ENCODE results near the gene XYLT1. TPM values are rescaled to one million over a fixed set of nuclear protein-coding genes. Genes with fewer than 3 reads are reported as not detected.

The XYLT1 gene
- total RNA-seq, 1 donor from 2014 or later, result 16.4 TPM

GRCh38 chr16:17368446-17368845 is 102.3 kb downstream of the XYLT1 start:
- Mint-ChIP-seq H3K27me3 (ENCODE audit: insufficient read depth) (no peaks in the 10 kb centered on the region), H3K27ac (peak overlapping the region; percentile 93)
- DNase-seq (ENCODE audit: low spot score), result no peak

GRCh38 chr16:17367923-17368322 is 102.8 kb downstream of the XYLT1 start:
- Mint-ChIP-seq H3K9me3 (peaks cover 3% of the 10 kb centered on the region), H3K27ac (peak overlapping the region; percentile 81), H3K36me3 (ENCODE audit: low read depth) (peaks cover 15% of the 10 kb centered on the region), H3K4me1 (ENCODE audit: low read depth) (peaks cover 93% of the 10 kb centered on the region), H3K27me3 (ENCODE audit: insufficient read depth) (no peaks in the 10 kb centered on the region), H3K4me3 (peak overlapping the region; percentile 68)
- DNase-seq (ENCODE audit: low spot score), result no peak
- intact Hi-C loops (cut with micrococcal nuclease), result loop anchor here (2.0 kb wide), 1 partner anchor 103 kb away; the partner anchor contains the start of gene XYLT1

More at GRCh38 chr16:17368446-17368845, 102.3 kb downstream of the XYLT1 start:
- Mint-ChIP-seq H3K9me3 (peaks cover 3% of the 10 kb centered on the region), H3K4me1 (ENCODE audit: low read depth) (peaks cover 88% of the 10 kb centered on the region), H3K4me3 (peak overlapping the region; percentile 83), H3K36me3 (ENCODE audit: low read depth) (peaks cover 13% of the 10 kb centered on the region)
- intact Hi-C loops (cut with micrococcal nuclease), result loop anchor here (2.0 kb wide), 1 partner anchor 102 kb away; the partner anchor contains the start of gene XYLT1

- Mint-ChIP-seq H3K4me1 (ENCODE audit: low read depth) (peaks cover 98% of the 10 kb centered on the region), H3K9me3 (peaks cover 3% of the 10 kb centered on the region), H3K27me3 (ENCODE audit: insufficient read depth) (no peaks in the 10 kb centered on the region), H3K4me3 (peak overlapping the region; percentile 61), H3K36me3 (ENCODE audit: low read depth) (peaks cover 21% of the 10 kb centered on the region), H3K27ac (peak overlapping the region; percentile 82)
- intact Hi-C loops (cut with micrococcal nuclease), result no loop called here
- DNase-seq (ENCODE audit: low spot score), result no peak
These were observed 103.7 kb downstream of the XYLT1 start for GRCh38 chr16:17367036-17367435.

GRCh38 chr16:17366299-17366961 is 104.3 kb downstream of the XYLT1 start:
- H3K27ac Mint-ChIP-seq, result no peak overlapping the region
- H3K36me3 Mint-ChIP-seq (ENCODE audit: low read depth), result peaks cover 21% of the 10 kb centered on the region
- peaks cover 97% of the 10 kb centered on the region for H3K4me1 Mint-ChIP-seq (ENCODE audit: low read depth)
- no peak overlapping the region for H3K4me3 Mint-ChIP-seq
- intact Hi-C loops (cut with micrococcal nuclease), result no loop called here
- peaks cover 3% of the 10 kb centered on the region for H3K9me3 Mint-ChIP-seq
- DNase-seq (ENCODE audit: low spot score), result no peak
- H3K27me3 Mint-ChIP-seq (ENCODE audit: insufficient read depth), result no peaks in the 10 kb centered on the region

- intact Hi-C loops (cut with micrococcal nuclease), result no loop called here
- H3K4me1 Mint-ChIP-seq (ENCODE audit: low read depth), result peaks cover 97% of the 10 kb centered on the region
- no peak for DNase-seq (ENCODE audit: low spot score)
- H3K27ac Mint-ChIP-seq, result peak overlapping the region; percentile 59
- peaks cover 21% of the 10 kb centered on the region for H3K36me3 Mint-ChIP-seq (ENCODE audit: low read depth)
- H3K27me3 Mint-ChIP-seq (ENCODE audit: insufficient read depth), result no peaks in the 10 kb centered on the region
- H3K4me3 Mint-ChIP-seq, result peak overlapping the region; percentile 51
- peaks cover 3% of the 10 kb centered on the region for H3K9me3 Mint-ChIP-seq
These were observed 105.0 kb downstream of the XYLT1 start for GRCh38 chr16:17365591-17366298.

- peak overlapping the region; percentile 51 for H3K4me3 Mint-ChIP-seq
- no peaks in the 10 kb centered on the region for H3K27me3 Mint-ChIP-seq (ENCODE audit: insufficient read depth)
- no peak for DNase-seq (ENCODE audit: low spot score)
- H3K36me3 Mint-ChIP-seq (ENCODE audit: low read depth), result peaks cover 21% of the 10 kb centered on the region
- peak overlapping the region; percentile 59 for H3K27ac Mint-ChIP-seq
- intact Hi-C loops (cut with micrococcal nuclease), result no loop called here
- peaks cover 3% of the 10 kb centered on the region for H3K9me3 Mint-ChIP-seq
- H3K4me1 Mint-ChIP-seq (ENCODE audit: low read depth), result peaks cover 97% of the 10 kb centered on the region
These were observed 105.6 kb downstream of the XYLT1 start for GRCh38 chr16:17365211-17365541.

- DNase-seq (ENCODE audit: low spot score), result peak; percentile 57
- peak overlapping the region; percentile 34 for H3K4me3 Mint-ChIP-seq
- H3K36me3 Mint-ChIP-seq (ENCODE audit: low read depth), result peaks cover 19% of the 10 kb centered on the region
- peaks cover 3% of the 10 kb centered on the region for H3K9me3 Mint-ChIP-seq
- intact Hi-C loops (cut with micrococcal nuclease), result loop anchor here (1.0 kb wide), 1 partner anchor 18 kb away; no protein-coding TSS in a partner anchor
- no peaks in the 10 kb centered on the region for H3K27me3 Mint-ChIP-seq (ENCODE audit: insufficient read depth)
- peak overlapping the region; percentile 59 for H3K27ac Mint-ChIP-seq
- H3K4me1 Mint-ChIP-seq (ENCODE audit: low read depth), result peaks cover 97% of the 10 kb centered on the region
These were observed 106.2 kb downstream of the XYLT1 start for GRCh38 chr16:17364319-17365210.

- peak overlapping the region; percentile 61 for H3K27ac Mint-ChIP-seq
- intact Hi-C loops (cut with micrococcal nuclease), result no loop called here
These were observed 107.8 kb downstream of the XYLT1 start for GRCh38 chr16:17362946-17363345.

GRCh38 chr16:17362183-17362582 is 108.6 kb downstream of the XYLT1 start:
- Mint-ChIP-seq H3K4me3 (no peak overlapping the region), H3K4me1 (ENCODE audit: low read depth) (peaks cover 95% of the 10 kb centered on the region), H3K27ac (peak overlapping the region; percentile 68), H3K27me3 (ENCODE audit: insufficient read depth) (no peaks in the 10 kb centered on the region), H3K9me3 (peaks cover under 1% of the 10 kb centered on the region), H3K36me3 (ENCODE audit: low read depth) (peaks cover 20% of the 10 kb centered on the region)
- no peak for DNase-seq (ENCODE audit: low spot score)
- intact Hi-C loops (cut with micrococcal nuclease), result no loop called here

More at GRCh38 chr16:17362946-17363345, 107.8 kb downstream of the XYLT1 start:
- H3K9me3 Mint-ChIP-seq, result peaks cover 3% of the 10 kb centered on the region
- peaks cover 16% of the 10 kb centered on the region for H3K36me3 Mint-ChIP-seq (ENCODE audit: low read depth)
- peaks cover 96% of the 10 kb centered on the region for H3K4me1 Mint-ChIP-seq (ENCODE audit: low read depth)
- no peaks in the 10 kb centered on the region for H3K27me3 Mint-ChIP-seq (ENCODE audit: insufficient read depth)
- no peak overlapping the region for H3K4me3 Mint-ChIP-seq
- no peak for DNase-seq (ENCODE audit: low spot score)

- DNase-seq (ENCODE audit: low spot score), result no peak
- H3K36me3 Mint-ChIP-seq (ENCODE audit: low read depth), result peaks cover 23% of the 10 kb centered on the region
- H3K27me3 Mint-ChIP-seq (ENCODE audit: insufficient read depth), result no peaks in the 10 kb centered on the region
- no peaks in the 10 kb centered on the region for H3K9me3 Mint-ChIP-seq
- H3K27ac Mint-ChIP-seq, result peak overlapping the region; percentile 73
- intact Hi-C loops (cut with micrococcal nuclease), result loop anchor here (1.0 kb wide), 1 partner anchor 9 kb away; no protein-coding TSS in a partner anchor
- no peak overlapping the region for H3K4me3 Mint-ChIP-seq
- peaks cover 81% of the 10 kb centered on the region for H3K4me1 Mint-ChIP-seq (ENCODE audit: low read depth)
These were observed 110.1 kb downstream of the XYLT1 start for GRCh38 chr16:17360693-17361122.

- Mint-ChIP-seq H3K4me3 (peak overlapping the region; percentile 38), H3K27me3 (ENCODE audit: insufficient read depth) (no peaks in the 10 kb centered on the region), H3K9me3 (no peaks in the 10 kb centered on the region), H3K36me3 (ENCODE audit: low read depth) (peaks cover 26% of the 10 kb centered on the region), H3K4me1 (ENCODE audit: low read depth) (peaks cover 73% of the 10 kb centered on the region), H3K27ac (peak overlapping the region; percentile 73)
- intact Hi-C loops (cut with micrococcal nuclease), result loop anchor here (1.0 to 2.0 kb wide), 3 partner anchors 9 to 15 kb away; no protein-coding TSS in a partner anchor
- no peak for DNase-seq (ENCODE audit: low spot score)
These were observed 110.9 kb downstream of the XYLT1 start for GRCh38 chr16:17359788-17360390.

GRCh38 chr16:17358846-17359245 is 111.9 kb downstream of the XYLT1 start:
- DNase-seq (ENCODE audit: low spot score), result no peak
- Mint-ChIP-seq H3K27me3 (ENCODE audit: insufficient read depth) (no peaks in the 10 kb centered on the region), H3K4me1 (ENCODE audit: low read depth) (peaks cover 67% of the 10 kb centered on the region), H3K9me3 (no peaks in the 10 kb centered on the region), H3K27ac (peak overlapping the region; percentile 73), H3K36me3 (ENCODE audit: low read depth) (peaks cover 31% of the 10 kb centered on the region), H3K4me3 (peak overlapping the region; percentile 27)
- intact Hi-C loops (cut with micrococcal nuclease), result loop anchor here (1.0 to 2.0 kb wide), 2 partner anchors 12 to 16 kb away; no protein-coding TSS in a partner anchor
